ENCODE results near the gene PDE4B.

The PDE4B gene

DNA sequence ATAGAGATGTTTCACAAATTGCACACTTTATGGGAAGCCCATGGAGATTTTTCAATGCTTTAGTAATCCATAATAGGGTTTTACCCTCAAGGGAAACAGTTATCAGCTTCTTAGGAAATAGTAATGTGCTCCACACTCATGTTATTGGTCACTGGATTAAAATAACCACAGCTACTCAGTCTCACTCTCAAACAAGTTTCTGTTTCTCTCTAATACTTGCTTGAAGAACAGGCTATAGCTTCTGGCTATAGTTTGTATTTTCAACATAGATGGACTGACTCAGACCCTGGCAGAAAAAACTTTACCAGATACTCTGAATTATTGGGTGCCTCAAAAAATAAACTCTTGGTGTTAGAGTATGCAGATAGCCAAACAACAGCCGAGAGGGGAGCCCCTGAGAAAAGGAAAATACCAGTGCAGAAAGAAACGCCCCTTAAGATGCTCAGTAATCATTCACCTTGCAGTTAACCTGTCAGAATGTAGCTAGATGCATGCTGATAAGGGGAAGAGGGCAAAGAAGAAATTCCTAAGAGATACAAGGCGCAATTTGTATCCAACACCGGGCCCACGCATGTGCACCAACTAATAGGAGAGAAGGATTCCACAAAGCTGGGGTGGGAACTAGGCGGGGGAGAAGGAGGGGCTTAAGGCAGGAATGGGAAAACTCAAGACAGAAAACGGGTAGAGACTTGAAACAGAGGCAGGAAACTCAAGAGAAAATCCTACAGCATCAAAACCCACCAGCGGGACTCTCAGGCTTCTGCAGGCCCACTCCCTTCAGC lies 30.4 kb upstream of the PDE4B start:
- TF ChIP-seq, protein P1, sequence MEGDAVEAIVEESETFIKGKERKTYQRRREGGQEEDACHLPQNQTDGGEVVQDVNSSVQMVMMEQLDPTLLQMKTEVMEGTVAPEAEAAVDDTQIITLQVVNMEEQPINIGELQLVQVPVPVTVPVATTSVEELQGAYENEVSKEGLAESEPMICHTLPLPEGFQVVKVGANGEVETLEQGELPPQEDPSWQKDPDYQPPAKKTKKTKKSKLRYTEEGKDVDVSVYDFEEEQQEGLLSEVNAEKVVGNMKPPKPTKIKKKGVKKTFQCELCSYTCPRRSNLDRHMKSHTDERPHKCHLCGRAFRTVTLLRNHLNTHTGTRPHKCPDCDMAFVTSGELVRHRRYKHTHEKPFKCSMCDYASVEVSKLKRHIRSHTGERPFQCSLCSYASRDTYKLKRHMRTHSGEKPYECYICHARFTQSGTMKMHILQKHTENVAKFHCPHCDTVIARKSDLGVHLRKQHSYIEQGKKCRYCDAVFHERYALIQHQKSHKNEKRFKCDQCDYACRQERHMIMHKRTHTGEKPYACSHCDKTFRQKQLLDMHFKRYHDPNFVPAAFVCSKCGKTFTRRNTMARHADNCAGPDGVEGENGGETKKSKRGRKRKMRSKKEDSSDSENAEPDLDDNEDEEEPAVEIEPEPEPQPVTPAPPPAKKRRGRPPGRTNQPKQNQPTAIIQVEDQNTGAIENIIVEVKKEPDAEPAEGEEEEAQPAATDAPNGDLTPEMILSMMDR (IDR thresholded peaks at IDR 0.05; ENCODE audit: low read length): no peak
- TF ChIP-seq EZH2 (IDR thresholded peaks at IDR 0.05; ENCODE audit: borderline replicate concordance, low read length): no peak
- H3K9me3 ChIP-seq (ENCODE audit: low read length): no peaks in the 10 kb centered on the region
- no peaks in the 10 kb centered on the region for H3K36me3 ChIP-seq (ENCODE audit: insufficient read depth, low read length)
- H3K4me2 ChIP-seq (ENCODE audit: low read length): no peak overlapping the region
- H3K4me3 ChIP-seq (ENCODE audit: low read depth, low read length, poor library complexity, severe bottlenecking): no peak overlapping the region
- no peak overlapping the region for H3K27ac ChIP-seq (ENCODE audit: low read depth, low read length, poor library complexity, severe bottlenecking)
- H3K27me3 ChIP-seq (ENCODE audit: insufficient read depth, low read length): no peaks in the 10 kb centered on the region
- H3K79me2 ChIP-seq (ENCODE audit: insufficient read depth, low read length): no peaks in the 10 kb centered on the region
- H3K9me2 ChIP-seq (ENCODE audit: low read depth, low read length): no peaks in the 10 kb centered on the region
- H3K4me1 ChIP-seq (ENCODE audit: insufficient read depth, low read length, severe bottlenecking): no peaks in the 10 kb centered on the region
- H3F3A ChIP-seq (ENCODE audit: insufficient read depth, low read length): no peaks in the 10 kb centered on the region
- H4K20me1 ChIP-seq (ENCODE audit: insufficient read depth, low read length): no peaks in the 10 kb centered on the region
- no peak overlapping the region for H3K9ac ChIP-seq (ENCODE audit: low read length)
- no peak overlapping the region for H2AFZ ChIP-seq (ENCODE audit: low read length)

DNA sequence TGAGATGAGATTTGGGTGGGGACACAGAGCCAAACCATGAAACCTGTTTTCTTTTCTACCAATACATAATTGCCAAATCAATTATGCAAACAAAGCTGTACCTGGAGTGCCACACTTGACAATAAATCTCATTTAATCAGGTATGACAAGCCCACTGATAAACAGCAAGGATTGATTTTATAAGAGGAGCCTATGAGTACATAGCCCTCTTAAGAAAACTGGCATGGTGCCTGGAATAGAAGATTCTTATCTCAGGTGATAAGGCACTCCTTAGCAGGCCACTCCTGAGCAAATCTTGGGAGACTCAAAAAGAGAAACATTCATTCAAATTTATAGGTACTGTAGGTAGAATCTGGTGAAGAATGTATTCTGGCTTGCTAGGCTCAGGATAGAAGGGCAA lies 28.6 kb upstream of the PDE4B start:
- Histone ChIP-seq H3K9me2 (ENCODE audit: low read depth, low read length) (no peaks in the 10 kb centered on the region), H3K27me3 (ENCODE audit: insufficient read depth, low read length) (no peaks in the 10 kb centered on the region), H4K20me1 (ENCODE audit: insufficient read depth, low read length) (no peaks in the 10 kb centered on the region), H3F3A (ENCODE audit: insufficient read depth, low read length) (no peaks in the 10 kb centered on the region), H3K9me3 (ENCODE audit: low read length) (no peaks in the 10 kb centered on the region), H2AFZ (ENCODE audit: low read length) (no peak overlapping the region), H3K27ac (ENCODE audit: low read depth, low read length, poor library complexity, severe bottlenecking) (no peak overlapping the region), H3K36me3 (ENCODE audit: insufficient read depth, low read length) (no peaks in the 10 kb centered on the region), H3K9ac (ENCODE audit: low read length) (no peak overlapping the region), H3K4me3 (ENCODE audit: low read depth, low read length, poor library complexity, severe bottlenecking) (no peak overlapping the region), H3K79me2 (ENCODE audit: insufficient read depth, low read length) (no peaks in the 10 kb centered on the region), H3K4me2 (ENCODE audit: low read length) (no peak overlapping the region), H3K4me1 (ENCODE audit: insufficient read depth, low read length, severe bottlenecking) (no peaks in the 10 kb centered on the region)
- TF ChIP-seq, protein P1 (IDR thresholded peaks at IDR 0.05; ENCODE audit: low read length): no peak
- no peak for TF ChIP-seq EZH2 (IDR thresholded peaks at IDR 0.05; ENCODE audit: borderline replicate concordance, low read length)

DNA sequence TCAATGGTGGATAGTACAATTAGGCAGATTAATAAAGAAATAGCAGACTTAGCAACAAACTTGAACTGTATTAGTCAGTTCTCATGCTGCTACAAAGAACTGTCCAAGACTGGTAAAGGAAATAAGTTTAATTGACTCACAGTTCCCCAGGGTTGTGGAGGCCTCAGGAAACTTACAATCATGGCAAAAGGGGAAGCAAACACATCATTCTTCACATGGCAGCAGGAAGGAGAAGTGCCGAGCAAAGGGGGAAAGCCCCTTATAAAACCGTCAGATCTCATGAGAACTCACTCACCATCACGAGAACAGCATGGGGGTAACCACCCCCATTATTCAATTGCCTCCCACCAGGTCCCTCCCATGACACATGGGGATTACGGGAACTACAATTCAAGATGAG lies 27.1 kb upstream of the PDE4B start:
- H3K4me1 ChIP-seq (ENCODE audit: insufficient read depth, low read length, severe bottlenecking): no peaks in the 10 kb centered on the region
- no peak overlapping the region for H3K4me2 ChIP-seq (ENCODE audit: low read length)
- TF ChIP-seq, protein P1 (IDR thresholded peaks at IDR 0.05; ENCODE audit: low read length): no peak
- no peak for TF ChIP-seq EZH2 (IDR thresholded peaks at IDR 0.05; ENCODE audit: borderline replicate concordance, low read length)
- no peaks in the 10 kb centered on the region for H3K36me3 ChIP-seq (ENCODE audit: insufficient read depth, low read length)
- no peaks in the 10 kb centered on the region for H4K20me1 ChIP-seq (ENCODE audit: insufficient read depth, low read length)
- no peak overlapping the region for H3K27ac ChIP-seq (ENCODE audit: low read depth, low read length, poor library complexity, severe bottlenecking)
- H3K27me3 ChIP-seq (ENCODE audit: insufficient read depth, low read length): no peaks in the 10 kb centered on the region
- no peak overlapping the region for H2AFZ ChIP-seq (ENCODE audit: low read length)
- no peak overlapping the region for H3K4me3 ChIP-seq (ENCODE audit: low read depth, low read length, poor library complexity, severe bottlenecking)
- no peaks in the 10 kb centered on the region for H3K79me2 ChIP-seq (ENCODE audit: insufficient read depth, low read length)
- no peaks in the 10 kb centered on the region for H3K9me2 ChIP-seq (ENCODE audit: low read depth, low read length)
- no peak overlapping the region for H3K9ac ChIP-seq (ENCODE audit: low read length)
- no peaks in the 10 kb centered on the region for H3F3A ChIP-seq (ENCODE audit: insufficient read depth, low read length)
- H3K9me3 ChIP-seq (ENCODE audit: low read length): no peaks in the 10 kb centered on the region
